NCI-H510A (cell line): ENCODE data around the gene ULK1.
"Not testable (repeated sequence)": the region's sequence is repeated elsewhere in the genome, so short reads cannot be mapped to it uniquely, and the experiment has no call there.

ENCODE experiments used
- DNase-seq: peaks from one replicate; lab custom pipeline; 2025; lab: John Stamatoyannopoulos, UW

The ULK1 gene

DNA sequence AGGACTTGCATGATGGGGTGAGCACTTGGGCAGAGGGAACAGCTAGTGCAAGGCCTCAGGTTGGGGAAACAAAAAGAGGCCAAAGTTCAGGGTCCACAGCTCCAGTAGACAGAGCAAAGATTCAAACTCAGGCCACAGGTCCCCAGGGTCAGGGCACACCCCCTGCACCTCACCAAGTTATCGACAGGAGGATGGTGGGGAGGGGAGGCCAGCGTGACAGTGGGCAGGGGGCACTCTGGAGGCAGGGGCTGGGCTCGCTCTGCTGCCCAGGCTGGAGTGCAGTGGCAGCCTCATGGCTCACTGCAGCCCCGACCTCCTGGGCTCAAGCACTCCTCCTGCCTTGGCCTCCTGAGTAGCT, 32.4 kb upstream of the ULK1 start:
- no peak for DNase-seq

DNA sequence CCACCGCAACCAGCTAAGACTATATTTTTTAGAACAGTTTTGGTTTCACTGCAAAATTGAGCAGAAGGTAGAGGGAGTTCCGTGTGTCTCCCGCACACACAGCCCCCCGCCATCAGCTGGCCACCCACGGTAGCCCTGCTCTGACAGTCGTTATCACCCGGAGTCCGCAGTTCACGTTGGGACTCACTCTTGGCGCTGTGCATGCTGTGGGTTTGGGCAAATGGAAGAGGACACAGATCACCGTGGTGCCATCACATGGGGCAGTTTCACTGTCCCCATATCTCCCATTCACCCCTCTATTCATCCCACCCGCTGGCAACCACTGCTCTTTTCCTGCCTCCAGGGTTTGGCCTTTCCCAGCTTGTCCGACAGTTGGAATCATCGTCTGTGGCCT, 31.8 kb upstream of the ULK1 start:
- DNase-seq: no peak

DNA sequence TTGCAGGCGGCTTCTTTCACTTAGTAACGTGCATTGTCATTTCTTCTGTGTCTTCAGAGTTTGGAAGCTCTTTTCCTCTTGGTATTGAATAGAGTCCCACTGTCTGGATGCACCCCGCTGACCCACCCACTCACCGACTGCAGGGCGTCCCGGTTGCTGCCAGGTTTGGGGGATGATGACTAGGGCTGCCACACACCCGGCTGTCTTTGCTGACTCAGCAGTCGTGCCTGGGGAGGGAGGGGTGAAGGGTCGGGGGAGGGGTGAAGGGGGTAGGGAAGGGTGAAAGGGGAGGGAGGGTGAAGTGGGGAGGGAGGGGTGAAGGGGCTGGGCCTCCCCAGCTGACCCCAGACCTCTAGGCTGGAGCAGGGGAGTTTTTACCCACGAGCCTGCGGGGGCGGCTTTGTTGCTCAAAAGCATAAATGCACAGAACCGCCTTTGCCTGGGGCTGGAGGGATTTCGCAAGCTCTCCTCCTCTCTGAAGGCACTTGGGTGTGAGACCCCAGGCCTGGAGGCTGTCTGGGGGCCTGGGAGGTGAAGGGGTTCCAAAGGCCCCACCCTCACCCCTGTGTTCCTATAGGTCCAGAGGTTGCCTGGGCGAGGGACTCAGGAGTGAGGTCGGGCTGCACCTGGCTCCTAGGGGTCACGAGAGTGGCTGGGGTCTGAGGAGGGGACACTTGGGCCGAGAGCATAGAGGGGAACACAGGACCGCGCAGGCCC, 31.3 kb upstream of the ULK1 start:
- DNase-seq: no peak

DNA sequence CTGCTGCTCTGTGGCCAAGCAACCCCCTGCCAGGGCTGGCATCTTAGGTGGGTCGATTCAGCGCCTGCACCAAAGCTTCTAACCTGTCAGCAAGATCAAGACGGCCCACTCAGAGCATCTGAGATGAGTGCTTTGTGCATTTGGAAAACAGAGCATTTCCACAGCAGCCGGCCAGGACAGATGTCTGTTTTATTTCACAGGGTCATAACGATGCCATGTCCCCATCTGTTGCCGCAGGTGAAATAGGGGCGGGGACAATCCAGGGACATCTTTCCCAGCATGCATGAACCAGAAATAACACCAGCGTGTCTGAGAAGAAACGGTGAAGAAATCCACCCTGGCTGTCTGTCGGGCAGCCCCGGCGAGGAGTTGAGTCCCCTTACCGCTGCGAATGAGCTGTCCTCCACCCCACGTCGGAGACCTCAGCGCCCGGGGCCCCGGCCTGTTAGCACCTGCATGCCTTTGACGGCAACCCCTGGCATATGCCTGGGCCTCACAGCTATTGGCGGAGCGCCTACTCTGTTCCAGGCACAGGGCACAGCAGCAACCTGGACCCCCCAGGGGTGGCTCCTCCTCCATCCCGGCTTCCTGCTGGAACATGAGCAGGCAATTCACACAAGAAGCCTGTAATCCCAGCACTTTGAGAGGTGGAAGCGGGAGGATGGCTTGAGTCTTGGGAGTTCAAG, 30.6 kb upstream of the ULK1 start:
- no peak for DNase-seq

DNA sequence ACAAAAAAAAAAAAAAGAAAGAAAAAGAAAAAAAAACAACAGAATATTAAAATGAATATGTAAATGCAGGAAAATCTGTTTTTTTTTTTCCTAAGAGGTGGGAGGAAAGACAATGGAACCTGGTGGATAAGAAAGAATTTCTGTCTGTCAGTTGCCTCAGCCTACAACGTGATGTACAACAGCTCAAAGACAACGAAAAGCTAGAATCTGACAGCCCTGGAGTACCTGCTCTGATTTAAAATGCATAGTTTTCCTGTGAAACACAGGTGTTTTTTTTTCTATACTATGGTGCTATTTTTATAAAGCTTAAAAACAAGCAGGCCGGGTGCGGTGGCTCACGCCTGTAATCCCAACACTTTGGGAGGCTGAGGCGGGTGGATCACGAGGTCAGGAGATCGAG, 30.0 kb upstream of the ULK1 start:
- DNase-seq: no peak

DNA sequence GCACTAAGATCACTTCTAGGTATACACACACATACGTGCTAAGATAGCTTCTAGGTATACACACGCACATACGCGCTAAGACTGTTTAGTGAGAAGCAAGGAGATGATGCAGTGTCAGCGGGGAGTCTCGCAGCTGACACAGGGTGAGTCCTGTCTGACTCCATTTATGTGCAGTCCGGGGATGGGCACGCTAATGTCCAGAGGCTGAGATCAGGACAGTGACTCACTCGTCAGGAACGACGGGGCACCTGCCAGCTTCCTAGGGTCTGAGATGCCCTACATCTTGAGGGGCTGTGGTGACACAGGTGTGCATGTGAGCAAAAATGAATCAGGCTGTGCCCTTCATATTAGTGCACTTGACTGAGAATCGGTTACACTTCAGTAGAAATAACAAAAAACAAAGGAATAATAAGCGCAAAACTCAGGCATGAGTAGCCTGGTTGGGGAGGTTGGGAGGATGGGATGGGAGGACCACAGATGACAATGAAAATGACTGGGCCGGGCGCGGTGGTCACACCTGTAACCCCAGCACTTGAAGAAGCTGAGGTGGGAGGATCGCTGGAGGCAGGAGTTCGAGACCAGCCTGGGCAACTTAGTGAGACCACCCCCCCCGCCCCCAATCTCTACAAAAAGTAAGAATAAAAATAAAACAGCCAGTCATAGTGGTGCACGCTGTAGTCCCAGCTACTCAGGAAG, 29.1 kb upstream of the ULK1 start:
- no peak for DNase-seq

DNA sequence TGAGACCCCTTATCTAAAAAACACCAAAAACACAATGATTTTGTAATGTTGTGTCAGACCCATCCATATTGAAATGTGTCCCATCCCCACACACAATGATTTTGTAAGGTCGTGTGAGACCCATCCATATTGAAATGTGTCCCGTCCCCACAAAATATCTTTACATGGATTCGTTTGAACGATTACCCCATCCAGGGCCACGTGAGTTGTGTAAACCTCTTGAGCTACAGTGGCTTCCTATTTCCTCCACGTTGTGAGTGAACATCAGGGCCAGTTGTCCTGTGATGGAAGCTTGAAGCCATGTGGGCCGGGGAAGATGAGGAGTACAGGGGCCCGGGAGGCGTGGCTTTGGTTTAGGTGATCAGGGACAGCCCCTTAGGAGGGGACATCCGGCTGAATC, 27.0 kb upstream of the ULK1 start:
- no peak for DNase-seq

DNA sequence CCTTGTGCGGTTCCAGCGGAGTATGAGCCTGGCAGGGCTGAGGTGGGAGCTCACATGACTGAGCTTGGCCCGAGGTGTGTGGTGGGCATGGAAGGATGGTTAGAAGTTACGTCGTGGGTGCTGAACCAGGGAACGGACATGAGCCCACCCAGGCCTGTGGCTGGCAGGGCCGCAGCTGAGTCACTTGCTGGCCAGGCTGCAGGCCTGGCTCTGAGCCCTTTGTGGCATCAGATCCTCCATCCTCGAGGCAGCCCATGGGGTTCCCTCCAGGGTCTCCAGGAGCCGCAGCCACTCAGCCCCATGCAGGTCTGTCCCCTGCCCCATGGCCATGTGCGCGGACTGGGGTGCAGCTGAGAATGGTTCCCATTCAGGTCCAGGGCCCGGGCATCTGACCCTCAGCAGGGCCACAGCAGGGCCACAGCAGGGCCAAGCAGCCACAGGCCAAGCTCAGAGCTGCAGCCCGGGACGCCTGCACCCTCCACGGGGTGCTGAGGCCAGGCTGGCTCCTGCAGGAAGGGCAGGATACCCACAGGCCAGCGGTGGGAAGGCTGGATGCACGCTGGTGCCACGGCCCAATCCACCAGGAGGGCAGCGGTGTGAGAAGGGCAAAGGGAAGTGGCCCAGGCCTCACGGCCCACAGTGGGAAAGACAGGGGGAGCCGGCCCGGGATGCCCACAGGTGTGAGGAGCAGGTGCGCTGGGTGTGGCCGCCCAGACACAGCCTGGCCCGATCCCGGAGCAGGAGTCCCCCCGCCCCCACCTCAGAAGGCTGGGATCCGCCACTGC, 26.3 kb upstream of the ULK1 start:
- DNase-seq: no peak

DNA sequence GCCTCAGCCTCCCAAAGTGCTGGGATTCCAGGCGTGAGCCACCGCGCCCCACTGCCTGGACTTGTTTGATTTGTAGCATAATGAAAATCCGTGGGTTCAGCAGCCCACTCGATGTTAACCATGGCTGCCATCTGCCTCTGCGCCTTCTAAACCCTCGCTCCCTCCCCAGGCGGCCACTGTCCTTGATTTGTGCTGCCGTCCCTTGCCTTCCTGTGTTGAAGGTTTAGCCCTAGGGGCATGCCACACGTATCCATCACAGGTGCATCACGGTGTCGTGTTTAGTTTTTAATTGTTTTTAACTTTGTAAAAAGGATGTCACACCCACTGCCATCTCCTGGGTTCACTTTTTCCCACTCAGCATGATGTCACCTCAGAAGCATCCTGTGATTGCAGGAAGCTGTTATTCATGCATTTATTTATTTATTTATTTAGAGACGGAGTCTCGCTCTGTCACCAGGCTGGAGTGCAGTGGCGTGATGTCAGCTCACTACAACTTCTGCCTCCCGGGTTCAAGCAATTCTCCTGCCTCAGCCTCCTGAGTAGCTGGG, 24.5 kb upstream of the ULK1 start:
- DNase-seq: no peak

DNA sequence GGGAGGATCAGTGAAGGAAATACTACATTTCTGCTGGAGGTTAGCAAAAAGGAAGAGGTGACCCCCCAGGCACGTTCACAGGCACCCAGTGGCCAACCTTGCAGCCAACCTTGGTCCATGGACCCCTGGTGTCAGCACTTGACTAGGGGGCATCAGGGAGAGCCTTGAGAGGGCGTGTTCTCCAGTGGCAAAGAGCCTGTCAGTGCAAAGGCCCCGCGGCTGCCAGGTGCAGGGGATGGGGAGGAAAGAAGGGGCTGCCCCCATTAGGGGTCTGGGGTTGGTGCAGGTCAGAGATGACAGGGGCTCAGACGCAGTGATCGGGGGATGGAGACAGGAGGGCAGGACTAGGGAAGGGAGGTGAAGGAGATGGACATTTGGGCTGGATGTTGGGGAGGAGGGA, 22.7 kb upstream of the ULK1 start:
- DNase-seq: no peak

DNA sequence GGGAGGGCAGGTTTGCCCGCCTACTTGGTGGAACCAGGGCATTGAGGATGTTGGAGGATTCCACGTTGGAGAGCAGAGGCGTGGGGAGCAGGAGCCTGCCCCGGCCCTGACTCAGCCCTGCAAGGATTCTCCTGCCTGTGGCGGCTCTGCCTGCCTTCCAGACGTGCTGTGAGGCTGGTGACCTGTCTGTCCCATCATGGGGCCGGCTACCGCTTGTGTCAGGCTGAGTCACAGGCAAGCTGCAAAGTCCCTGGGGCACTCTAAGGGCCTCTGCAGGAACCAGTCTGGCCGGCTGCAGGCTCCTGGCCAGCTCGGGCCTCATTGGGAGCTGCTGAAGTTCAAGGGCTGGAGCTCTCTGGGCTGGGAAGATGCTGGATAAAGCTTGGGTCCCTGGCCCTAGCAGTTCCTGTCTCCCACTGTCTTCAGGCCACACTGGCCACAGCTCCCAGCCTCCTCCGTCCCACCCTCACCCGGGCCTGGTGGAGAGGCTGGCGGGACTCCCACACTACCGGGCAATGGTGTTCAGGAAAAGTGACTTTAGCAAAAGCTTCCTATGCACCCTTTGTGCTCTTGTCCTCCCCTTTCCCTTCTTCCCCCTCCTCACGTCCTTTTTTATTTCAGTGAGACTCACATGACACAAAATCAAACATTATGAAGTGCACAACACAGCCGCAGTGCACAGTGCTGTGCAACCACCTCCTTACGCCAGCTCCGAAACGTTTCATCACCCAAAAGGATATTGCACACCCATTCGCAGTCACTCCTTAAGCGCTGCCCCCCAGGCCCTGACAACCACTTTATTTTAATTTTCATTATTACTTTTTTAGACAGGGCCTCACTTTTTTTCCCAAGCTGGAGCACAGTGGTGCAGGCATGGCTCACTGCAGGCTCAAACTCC, 22.0 kb upstream of the ULK1 start:
- no peak for DNase-seq

DNA sequence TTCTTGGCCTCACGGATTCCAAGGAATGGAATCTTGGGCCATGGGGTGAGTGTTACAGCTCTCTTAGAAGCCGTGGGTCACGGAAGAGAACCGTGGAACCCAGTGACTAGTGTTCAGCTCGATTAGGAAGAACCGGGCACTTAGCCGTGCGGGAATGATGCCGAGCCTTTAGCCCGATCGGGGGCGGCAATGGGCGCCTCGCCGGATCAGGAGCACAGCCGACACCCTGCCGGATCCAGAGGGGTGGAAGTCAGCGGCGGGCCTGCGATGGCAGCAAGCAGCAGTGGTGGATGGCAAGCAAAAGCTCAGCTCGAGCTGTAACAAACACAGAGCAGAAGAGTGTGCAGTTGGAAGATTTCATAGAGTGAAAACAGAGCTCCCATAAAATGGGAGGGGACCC, 21.1 kb upstream of the ULK1 start:
- no peak for DNase-seq

DNA sequence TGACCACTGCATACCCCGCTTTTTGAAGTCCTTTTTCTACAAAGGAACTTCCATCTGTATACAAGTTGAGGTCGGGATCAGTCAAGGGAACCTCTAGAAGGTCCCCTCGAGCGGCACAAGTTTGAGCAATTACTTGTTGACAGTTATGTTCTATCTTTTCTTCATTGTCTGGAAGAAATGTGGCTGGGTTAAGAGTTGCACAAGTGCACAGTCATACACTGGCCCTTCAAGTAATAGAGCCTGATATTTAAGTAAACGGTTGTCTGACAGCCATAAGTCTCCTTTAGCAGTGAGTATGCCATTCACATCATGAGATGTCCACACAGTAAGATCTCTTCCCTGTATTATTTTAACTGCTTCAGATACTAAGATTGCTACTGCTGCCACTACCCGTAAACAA, 19.4 kb upstream of the ULK1 start:
- not testable (repeated sequence) for DNase-seq

DNA sequence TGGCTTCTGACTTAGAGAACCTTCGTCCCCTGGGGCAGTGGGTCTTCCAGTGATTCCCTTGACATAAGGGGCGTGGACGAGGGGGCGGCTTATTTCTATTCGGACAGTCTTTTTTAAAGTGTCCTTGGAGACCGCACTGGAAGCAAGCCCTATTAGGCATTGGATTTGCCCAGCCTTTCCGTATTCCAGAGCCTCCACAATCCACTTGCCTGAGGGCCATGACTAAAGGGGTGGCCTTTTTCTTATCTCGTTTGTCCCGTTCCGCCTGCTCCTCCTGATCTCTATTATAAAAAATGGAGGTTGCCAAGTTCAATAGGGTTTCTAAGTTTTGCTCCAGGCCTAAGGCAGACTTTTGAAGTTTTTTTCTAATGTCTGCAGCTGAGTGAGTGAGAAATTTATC, 17.2 kb upstream of the ULK1 start:
- not testable (repeated sequence) for DNase-seq

DNA sequence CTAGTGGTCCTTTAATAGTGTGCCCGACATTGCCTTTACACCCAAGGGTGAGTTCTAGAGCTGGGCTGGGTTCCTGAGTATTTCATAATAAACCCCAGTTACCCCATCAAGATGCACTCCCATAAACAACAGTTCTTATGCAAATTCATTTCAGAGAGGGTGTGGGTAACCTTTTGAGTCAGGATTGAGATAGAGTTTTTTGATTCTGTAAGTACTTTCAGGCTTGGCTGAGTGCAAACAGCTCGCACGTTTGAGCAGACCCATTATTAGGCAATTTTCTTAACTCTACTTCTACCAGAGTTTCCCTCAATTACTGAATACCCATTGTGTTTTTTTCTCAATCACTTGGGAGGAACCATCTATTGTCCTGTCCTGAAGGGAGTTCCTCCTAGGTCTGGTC, 16.0 kb upstream of the ULK1 start:
- DNase-seq: not testable (repeated sequence)

DNA sequence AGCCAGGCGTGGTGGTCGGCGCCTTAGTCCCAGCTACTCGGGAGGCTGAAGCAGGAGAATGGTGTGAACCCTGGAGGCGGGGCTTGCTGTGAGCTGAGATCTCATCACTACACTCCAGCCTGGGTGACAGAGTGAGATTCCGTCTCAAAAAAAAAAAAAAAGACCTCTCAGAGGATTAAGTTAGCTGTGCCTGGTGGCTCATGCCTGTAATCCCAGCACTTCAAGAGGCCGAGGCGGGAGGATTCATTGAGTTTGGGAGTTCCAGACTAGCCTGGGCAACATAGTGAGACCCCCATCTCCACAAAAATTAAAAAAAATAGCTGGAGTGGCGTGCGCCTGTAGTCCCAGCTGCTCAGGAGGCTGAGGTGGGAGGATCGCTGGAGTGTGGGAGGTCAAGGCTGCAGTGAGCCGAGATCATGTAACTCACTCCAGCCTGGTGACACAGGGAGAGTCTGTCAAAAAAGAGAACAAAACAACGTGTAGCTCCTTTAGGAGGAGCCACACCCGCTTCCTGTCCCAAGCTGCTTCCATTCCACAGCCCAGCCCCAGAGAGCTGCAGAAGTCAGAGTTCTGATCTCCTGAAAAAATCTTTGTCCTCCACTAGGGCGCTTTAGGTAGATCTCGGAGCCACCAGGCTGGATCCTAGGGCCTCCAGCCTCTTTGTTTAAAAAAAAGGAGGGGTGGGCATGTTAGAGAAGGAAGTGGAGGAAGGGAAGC, 11.5 kb upstream of the ULK1 start:
- DNase-seq: no peak

DNA sequence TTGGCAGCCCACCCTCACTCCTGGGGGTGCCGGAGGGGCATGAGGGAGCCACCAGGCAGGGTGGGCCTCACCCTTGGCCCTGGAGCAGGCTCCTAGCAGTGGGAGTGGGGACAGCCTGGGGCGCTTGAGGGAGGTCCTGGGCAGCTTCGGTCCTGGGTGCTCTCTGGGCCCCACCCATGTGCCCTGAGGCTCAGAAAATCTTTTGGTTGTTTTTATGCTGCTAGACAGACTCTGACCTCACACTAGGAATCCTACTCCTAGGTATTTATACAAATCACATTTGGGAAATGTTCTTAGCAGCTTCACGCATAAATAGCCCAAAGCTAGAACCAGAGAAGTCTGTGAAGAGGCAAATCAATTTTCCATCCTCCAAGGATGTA, 10.9 kb upstream of the ULK1 start:
- no peak for DNase-seq

DNA sequence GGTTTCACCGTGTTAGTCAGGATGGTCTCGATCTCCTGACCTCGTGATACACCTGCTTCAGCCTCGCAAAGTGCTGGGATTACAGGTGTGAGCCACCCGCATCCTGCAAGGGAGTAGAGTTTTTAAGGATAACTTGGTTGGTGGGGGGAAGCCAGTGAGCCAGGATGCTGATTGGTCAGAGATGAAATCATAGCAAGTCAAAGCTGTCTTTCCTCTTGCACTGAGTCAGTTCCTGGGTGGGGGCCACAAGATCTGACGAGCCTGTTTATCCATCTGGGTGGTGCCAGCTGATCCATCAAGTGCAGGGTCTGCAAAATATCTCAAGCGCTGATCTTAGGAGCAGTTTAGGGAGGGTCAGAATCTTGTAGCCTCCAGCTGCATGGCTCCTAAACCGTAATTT, 9.3 kb upstream of the ULK1 start:
- DNase-seq: not testable (repeated sequence)

DNA sequence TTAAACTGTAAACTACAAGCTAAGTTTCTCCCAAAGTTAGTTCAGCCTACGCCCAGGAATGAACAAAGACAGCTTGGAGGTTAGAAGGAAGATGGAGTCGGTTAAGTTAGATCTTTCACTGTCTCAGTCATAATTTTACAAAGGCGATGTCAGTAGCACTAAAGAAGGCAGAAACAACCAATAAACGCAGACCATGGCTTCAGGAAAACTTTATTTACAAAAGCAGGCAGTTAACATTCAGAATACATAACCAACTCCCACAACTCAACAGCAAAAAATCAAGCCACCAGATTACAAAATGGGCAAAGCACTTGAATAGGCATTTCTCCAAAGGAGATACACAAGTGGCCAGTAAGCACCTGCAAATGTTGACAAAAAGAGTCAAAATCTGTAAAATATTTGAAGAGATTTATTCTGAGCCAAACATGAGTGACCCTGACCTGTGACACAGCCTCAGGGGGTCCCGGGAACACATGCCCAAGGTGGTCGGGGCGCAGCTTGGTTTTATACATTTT, 8.8 kb upstream of the ULK1 start:
- no peak for DNase-seq

DNA sequence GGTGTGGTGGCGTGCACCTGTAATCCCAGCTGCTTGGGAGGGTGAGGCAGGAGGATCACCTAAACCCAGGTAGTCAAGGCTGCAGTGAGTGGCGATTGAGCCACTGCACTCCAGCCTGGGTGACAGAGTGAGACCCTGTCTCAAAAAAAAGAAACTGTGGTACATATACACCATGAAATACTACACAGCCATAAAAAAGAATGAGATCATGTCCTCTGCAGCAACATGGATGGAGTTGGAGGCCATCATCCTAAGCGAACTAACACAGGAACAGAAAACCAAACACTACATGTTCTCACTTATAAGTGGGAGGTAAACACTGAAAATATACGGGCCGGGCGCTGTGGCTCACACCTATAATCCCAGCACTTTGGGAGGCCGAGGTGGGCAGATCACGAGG, 2.7 kb upstream of the ULK1 start:
- DNase-seq: not testable (repeated sequence)
